DMS53 treated with DMSO at 0.1 percent for 48 hours (cell line): ENCODE data around the gene CSNK1G2.
"Not testable (repeated sequence)": the region's sequence is repeated elsewhere in the genome, so short reads cannot be mapped to it uniquely, and the experiment has no call there.

Source experiments
- DNase-seq: peaks from one replicate; lab custom pipeline; 2025; ENCODE audit not compliant: unreplicated experiment; lab: John Stamatoyannopoulos, UW

Gene CSNK1G2

DNA sequence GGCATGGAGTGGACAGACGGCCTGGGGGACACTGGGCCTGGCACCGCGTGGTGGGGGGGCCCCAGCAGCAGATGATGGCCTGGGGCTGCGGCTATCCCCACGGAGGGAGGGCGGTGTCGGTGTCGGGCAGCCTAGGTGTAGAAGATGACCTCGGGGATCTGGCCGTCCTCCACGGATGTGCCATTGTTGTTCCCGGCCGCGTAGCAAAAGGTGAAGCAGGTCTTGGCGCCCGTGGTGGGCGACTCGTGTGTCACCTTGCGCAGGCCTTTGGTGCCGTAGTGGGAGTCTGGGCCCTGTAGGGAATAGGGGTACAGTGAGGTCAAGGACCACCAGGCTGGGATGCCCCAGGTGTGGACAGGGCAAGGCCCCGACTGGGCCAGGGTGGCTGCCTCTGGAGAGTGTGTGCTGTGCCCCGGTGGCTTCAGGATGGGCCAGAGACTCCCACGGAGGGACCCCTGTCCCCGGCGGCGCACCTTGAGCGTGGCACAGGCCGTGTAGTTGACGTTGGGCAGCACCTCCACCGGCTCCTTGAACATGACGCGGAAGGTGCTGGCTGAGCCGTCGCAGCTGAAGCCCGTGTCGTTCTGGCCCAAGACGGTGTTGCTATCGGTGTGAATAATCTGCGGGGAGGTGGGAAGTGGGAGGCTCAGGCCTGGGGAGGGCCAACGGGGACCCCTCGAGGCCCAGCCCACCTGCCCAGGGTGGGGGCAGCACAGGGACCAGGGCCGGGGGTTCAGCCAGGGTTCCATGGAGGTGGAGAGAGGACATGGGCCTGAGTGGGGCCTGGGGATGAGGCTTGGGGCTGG lies 45.6 kb downstream of the CSNK1G2 start:
- no peak for DNase-seq

DNA sequence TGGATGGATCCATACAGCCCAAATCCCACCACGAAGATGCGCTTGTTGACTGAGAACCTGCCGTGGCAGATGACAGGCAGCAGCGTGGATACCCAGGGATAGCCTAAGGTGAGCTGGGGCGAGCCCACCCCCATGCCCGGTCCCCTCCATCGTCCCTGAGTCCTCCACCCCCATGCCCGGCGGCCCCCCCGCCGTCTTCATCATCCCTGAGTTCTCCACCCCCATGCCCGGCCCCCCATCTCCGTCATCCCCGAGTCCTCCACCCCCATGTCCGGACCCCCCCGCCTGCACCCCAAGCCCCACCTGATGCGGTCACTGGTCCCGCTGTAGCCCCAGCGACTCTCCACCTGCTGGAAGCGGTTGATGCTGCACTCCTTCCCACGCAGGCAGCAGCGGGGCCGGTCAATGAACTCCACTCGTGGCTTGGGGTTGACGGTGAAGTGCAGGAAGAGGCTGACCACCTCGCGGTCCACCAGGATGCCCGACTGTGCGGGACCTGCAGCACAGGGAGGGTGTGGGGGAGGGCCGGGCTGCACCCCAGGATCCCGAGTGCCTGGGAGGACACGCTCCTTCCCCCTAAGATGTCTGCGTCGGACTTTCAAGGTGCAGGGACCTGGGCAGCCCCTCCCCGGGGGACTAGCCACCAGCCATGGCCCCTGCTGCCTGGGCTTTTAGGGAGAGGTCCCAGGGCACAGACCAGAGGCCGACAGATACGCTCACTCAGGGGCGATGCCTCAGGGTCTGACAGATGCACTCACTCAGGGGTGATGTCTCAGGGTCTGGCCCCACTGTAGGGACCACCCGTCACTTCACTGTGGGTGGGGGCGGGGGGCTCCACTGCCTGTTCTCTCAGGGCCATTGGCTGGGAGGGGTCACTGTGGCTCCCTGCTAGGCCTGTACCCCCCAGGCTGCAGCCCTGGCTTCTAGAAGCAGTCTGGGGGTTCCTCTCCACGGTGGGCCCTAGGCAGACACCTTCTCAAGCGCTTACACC lies 46.5 kb downstream of the CSNK1G2 start:
- DNase-seq: no peak

DNA sequence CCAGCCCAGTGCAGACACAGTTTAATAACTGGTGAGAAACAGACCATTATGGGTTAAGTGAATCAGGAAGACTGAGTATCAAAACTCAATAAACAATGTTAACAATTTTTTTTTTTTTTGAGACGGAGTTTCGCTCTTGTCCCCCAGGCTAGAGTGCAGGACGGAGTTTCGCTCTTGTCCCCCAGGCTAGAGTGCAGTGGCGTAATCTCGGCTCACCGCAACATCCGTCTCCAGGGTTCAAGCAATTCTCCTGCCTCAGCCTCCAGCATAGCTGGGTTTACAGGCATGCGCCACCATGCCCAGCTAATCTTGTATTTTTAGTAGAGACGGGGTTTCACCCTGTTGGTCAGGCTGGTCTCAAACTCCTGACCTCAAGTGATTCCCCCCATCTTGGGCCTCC lies 47.5 kb downstream of the CSNK1G2 start:
- DNase-seq: not testable (repeated sequence)

DNA sequence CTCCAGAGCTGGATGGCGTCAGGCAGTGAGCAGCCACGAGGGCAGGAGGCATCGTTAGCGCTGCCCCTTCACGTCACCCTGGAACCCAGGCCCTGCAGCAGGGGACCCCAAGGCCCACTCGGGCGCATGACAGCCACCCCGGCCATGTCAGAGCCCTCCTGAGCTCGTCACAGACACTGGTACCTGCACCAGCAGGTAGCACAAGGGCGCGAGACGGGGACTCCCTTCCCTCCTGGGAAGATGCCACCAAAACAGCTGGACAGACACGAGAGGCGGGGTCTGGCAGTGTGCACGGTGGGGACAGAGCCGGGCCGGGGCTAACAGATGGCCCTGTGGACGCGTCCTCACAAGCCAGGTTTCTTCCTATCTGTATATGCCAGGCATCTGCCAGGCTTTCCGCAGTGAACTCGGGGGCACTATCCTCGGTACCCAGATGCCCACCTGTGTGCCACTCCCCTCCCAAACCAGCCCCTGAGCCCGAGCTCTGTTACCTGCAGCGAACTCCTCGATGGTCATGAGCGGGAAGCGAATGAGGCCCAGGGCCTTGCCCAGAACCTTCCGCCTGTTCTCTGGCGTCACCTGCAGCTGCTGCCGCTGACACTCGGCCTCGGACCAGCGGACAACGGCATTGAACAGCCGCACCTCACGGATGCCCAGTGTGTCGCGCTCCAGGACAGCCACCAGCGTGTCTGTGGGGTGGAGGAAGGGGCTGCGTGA lies 48.7 kb downstream of the CSNK1G2 start:
- DNase-seq: no peak

DNA sequence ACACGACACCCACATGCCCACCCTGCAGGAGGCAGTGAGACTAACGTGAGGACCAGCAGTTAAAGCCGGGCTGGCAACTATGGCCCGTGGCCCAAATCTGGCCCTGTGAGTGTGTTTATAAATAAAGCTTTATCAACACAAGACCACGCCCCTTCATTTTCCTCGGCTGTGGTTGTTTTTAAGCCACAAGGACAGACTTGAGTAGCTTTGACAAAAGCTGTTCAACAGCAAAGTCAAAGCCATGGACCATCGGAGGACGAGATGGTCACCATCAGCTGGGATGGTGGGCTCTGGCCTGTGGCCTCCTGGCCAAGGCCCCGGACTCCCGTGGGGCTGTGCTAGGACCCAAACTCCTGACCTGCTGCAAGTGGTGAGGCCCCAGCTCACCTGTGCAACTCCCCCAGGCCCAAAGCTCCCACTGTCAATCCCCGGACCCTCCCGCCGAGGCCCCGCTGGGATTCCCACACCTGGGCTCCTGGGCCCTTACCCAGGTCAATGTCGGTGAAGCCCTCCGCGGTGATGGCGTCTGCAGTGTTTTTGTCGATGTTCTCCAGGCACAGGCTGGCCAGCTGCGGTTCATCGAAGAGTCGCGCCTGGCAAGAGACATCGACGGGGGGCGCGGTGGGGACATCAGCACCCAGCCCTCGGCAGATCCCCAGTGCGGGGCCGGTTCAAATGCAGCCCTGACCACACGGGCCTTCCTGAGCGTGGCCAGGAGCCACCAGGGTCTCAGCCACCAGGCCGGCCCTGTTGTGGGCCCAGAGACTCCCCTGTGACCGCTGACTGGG lies 49.5 kb downstream of the CSNK1G2 start:
- DNase-seq: no peak

DNA sequence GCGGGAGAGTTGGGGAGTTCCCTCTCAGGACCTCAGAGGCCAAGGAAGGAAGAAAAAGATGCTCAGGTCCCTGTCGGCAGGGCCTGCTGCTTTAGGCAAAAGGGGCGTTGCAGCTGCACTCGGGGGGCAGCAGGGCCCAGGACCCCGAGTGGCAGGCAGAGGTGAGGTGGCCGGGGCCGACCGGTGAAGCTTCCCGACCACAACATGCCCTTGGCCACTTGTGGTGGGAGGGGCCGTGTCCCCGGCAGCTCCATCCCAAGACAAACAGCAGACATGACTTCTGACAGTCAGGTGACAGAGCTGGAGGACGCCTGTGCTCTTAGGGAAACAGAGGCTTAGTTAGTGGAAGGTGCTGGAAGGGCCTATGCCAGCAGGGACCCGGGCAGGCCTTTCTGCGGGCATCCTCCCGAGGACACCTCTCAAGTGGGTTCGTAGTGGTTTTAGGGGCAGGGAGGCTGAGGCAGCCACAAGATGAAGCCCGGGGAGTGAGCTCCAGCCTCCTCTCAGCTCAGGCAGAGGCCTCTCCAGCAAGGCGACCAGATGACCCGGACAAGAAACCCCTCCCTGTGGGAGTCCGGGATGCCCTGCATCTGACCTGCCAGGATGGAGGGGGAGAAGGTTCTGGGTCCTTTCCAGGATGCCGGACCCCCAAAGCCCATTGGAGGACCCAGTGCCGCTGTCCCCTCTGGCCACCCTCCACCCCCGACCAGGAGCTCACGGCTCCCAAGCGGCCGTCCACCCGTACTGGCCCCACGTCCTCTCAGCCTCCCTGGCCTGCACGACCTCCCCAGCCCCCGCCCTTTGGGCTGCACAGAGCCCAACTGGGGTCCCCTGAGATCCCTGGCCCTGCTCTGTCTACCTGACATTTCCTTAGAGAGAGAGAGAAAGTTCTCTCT lies 50.3 kb downstream of the CSNK1G2 start:
- DNase-seq: no peak

DNA sequence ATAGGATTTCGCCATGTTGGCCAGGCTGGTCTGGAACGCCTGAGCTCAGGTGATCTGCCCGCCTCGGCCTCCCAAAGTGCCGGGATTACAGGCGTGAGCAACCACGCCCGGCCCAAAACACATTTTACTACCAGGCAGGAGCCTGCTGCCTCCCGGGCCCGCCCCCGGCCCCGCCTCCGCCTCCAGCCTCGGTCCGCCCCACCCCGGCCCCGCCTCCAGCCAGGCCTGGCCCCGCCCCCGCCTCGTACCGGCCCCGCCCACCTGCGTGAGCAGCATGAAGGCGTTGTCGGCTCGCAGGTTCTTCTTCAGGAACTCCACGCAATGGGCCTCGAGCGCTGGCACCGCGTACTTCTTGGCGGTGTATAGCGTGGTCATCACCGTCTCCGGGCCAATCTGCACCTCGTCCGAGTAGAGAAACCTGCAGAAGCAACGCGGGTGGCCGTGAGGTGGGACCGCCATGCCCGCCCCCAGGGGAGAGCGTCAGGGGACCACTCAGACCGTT lies 51.8 kb downstream of the CSNK1G2 start:
- DNase-seq: no peak

DNA sequence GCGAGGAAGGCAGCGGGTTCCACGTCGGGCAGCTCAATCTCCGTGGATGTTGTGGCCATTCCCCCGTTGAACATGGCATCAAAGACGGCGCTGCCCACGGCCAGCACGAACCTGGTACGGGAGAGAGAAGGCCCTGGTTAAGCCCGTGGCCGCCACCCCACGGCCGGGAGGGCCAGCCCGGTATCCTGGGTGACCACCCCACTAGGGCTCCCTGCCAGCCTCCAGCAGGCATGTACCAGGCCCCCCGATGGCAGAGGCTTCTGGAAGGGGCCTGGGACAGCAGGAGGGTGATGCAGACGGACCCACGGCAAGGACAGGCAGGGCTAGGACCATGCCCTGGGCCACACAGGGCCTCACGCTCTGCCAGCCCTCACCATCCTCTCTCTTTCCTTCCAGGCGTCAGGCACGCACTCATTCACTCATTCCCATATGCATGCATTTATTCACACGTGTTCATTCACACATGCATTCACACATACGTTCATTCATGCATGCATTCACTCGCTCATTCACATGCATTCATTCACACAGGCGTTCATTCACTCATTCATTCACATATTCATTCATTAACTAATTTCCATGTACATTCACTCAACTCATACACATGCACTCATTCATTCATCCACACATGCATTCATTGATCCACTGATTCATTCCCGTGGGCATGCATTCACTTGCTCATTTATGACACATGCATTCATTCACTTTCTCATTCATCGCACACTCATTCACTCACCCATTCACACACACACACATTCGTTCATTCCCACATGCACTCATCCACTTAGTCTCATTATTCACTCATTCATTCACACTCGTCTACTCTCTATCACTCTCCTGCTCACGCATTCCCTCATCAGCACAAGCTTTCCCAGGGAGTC lies 56.6 kb downstream of the CSNK1G2 start:
- DNase-seq: no peak

DNA sequence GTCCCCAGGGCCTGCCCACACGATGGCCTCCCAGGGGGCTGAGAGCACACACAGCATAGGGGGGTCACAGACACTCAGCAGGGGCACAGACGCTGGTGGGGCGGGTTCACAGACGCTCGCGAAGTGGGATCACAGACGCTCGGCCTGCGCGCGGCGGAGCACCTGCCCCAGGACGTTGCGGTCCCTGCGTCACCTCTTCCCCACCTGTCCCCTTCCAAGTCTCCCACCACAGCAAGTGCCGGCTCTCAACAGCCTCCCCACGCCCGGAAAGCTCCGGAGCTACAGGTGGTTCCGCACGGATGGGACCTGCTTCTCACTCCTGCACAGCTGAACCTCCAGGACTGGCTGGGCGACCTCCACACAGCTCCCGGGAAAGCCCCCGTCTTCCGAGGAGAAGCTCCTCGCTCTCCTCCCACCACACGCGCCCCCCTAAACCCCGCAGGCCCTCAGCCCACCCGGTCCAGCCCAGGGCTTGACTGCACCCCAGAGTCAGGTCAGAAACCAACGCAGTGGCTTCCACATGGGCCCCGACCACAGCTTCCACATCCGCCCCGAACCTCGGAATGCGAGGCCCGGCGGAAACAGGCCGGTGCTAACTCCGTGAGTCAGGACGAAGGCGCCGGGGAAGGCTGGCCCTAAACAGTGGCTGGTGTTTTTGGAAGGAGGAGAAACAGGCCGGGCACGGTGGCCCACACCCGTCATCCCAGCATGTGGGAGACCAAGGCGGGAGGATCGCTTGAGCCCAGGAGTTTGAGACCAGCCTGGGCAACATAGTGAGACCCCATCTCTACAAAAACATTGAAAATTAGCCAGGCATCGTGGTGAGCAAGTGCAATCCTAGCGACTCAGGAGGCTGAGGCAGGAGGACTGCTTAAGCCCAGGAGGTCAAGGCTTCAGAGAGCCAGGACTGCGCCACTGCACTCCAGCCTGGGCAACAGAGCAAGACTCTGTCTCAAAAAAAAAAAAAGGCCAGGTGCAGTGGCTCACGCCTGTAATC lies 58.0 kb downstream of the CSNK1G2 start:
- no peak for DNase-seq

DNA sequence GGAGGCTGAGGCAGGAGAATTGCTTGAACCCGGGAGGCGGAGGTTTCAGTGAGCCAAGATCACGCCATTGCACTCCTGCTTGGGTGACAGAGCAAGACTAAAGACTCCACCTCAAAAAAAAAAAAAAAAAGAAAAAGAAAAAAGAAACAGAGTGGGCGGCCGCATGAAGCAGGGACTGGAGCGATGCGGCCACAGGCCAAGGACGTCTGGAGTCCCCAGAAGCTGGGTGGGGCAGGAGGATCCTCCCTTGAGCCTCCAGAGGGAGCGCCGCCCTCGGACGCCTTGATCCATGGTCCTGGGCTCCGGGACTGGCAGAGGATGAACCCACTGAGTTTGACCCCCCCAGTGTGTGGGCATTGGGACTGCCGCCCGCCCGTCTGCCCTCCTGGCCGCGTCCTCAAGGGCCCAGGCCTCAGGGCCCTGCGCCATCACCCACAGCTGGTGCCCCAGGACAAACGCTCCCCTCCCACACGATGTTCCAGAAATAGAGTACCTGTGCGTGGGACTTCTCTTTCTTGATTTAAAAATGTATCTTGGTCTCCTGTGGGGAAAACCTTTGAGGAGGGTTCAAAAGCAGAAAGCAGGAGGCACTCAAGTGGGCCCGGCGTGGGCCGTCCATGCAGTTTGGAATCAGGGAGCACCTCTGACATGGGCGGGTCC lies 59.0 kb downstream of the CSNK1G2 start:
- DNase-seq: no peak

DNA sequence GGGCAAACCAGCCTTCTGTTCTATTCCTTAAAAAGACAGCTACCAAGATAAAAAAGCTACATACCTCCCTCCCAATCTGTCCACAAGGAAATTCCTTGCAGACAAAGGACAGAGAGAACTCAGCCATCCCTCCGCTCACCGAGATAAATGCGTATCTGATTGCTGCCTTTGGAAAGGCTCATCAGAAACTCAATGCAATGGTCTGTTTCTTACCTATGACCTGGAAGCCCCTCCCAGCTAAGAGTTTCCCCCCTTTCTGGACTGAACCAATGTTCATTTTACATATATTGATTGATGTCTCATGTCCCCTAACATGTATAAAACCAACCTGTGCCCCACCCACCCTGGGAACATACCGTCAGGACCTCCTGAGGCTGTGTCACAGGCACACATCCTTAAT lies 62.9 kb downstream of the CSNK1G2 start:
- no peak for DNase-seq

DNA sequence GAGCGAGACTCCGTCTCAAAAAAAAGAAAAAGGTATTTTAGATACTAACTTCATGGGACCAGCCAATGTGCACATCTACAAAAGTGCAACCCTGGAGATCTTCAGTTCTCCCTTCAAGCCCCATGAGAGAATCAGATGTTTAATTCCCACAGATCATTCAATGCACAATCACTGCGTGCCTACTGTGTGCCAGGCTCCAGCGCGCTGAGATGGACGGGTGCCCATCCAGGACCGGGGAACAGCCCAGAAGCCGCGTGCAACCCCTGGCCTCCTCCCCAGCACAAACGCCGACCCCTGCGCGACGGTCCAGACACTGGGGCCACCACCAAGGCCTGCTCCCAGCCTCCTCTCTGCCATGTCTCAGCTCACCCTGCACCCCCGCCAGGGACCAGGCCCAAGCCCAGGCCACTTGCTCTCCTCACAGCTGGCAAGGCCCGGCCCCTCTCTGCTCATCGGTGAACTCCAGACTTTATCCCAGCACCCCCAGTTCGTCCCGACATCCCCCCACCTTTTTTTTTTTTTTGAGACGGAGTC lies 69.2 kb downstream of the CSNK1G2 start:
- no peak for DNase-seq

DNA sequence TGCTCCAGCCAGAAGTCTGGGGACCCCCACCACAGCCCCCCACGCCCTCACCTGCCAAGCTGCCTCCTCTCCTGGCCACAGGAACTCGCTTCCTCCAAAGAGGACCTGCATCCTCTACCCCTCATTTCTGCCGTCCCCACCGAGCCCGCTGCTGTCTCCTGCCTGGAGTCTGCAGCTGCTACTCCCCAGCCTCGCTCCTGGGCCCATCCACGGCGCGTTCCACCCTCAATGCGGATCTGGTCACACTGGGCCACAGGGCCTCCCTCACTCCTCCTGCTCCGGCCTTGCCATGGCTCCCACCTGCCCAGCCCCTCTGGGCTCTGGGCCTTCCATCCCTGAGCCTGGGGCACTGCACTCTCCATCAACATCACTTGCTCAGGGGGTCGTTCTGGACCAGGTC lies 70.2 kb downstream of the CSNK1G2 start:
- no peak for DNase-seq

DNA sequence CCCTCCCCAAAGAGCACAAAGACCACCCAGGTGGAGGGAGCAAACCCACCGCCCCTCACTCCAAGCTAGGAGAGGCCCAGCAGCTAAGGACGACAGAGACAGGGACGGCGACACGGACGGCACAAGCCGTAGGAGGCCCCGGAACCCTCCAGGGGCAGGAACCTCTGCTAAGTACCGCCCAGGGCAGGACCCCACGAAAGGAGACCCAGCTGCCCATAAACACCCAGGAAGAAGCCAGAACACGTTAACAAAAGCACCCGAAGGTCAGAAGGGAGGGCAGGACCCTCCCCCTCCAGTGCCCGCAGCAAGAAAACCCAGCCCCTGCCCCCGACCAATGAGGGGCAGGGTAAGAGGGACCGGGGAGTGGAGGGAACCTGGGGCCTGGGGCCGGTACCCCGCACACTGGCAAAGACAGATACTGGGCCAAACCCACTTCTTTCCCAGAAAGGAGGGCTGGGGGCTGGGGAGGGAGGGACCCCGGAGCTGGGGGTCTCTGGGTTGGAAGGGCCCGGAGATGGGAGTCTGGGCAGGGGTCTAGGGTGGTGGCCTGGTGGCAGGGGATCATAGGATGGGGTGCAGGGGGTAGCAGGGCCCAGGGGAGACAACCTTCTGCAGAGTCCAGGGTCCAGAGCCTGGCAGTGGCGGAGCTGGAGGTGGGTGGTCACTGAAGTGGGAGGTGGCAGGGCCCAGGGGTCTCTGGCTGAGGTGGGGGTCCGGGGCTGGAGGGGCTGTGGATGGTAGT lies 72.1 kb downstream of the CSNK1G2 start:
- no peak for DNase-seq

DNA sequence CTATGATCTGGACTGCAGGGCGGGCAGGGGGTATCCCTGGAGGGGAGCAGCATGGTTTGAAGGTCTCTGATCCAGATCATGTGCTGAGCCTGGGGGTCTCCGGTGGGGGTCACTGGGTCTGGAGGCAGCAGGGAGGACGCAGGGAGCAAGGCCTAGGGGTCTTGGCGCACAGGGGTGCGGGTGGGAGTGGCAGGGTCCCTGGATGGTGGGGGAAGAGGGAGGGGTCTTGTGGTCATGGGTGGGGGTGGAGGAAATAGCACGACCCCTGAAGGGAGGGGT lies 72.7 kb downstream of the CSNK1G2 start:
- DNase-seq: no peak

DNA sequence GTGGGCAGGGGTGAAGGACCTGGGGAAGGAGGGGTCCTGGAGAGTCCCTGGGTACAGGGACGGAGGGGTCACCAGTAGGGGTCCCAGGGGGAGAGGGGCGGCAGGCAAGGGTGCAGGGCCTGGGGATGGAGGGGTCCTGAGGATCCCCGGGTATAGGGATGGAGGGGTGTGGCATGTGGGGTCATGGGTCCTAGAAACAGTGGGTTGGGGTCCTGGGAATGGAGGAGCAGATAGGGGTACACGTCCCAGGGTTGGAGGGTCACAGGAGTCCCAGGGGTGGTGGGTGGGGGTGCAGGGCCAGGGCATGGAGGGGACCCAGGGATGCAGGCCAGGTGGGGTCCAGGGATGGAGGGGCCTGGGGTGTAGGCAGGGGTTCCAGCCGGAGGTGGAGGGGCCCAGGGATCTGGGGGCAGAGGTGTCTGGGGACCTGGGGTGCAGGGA lies 73.2 kb downstream of the CSNK1G2 start:
- no peak for DNase-seq
